H9 (cell line): ENCODE measurements around the gene STXBP1. TPM values are rescaled to one million over a fixed set of nuclear protein-coding genes. Genes with fewer than 3 reads are reported as not detected.

Experiments used
- DNase-seq: peaks from one replicate; pipeline ENCODE4 v3.0.0-alpha.2; 2017
- H2AFZ ChIP-seq: one replicate; pipeline ENCODE4 v1.6.1; 2013; ENCODE audit warnings: mild to moderate bottlenecking, low read length, control low read depth, moderate library complexity
- H2AK5ac ChIP-seq: 2 replicates; pipeline ENCODE4 v1.6.1; 2013; ENCODE audit warnings: low read length, control low read depth, mixed read lengths; ENCODE audit not compliant: insufficient read length
- H2BK120ac ChIP-seq: one replicate; pipeline ENCODE4 v1.6.1; 2013; ENCODE audit warnings: low read depth, mild to moderate bottlenecking, low read length, control low read depth, inconsistent platforms; ENCODE audit not compliant: poor library complexity, severe bottlenecking
- H2BK12ac ChIP-seq: 2 replicates; pipeline ENCODE4 v1.6.1; 2013; ENCODE audit warnings: low read length, control low read depth, mixed read lengths, low read depth; ENCODE audit not compliant: insufficient read length
- H2BK15ac ChIP-seq: 2 replicates; pipeline ENCODE4 v1.6.1; 2013; ENCODE audit warnings: low read depth, low read length, control low read depth
- H2BK20ac ChIP-seq: one replicate; pipeline ENCODE4 v1.6.1; 2013; ENCODE audit warnings: low read depth, mild to moderate bottlenecking, low read length, control low read depth, inconsistent platforms; ENCODE audit not compliant: poor library complexity, severe bottlenecking
- H2BK5ac ChIP-seq: 2 replicates; pipeline ENCODE4 v1.6.1; 2013; ENCODE audit warnings: low read length, control low read depth, mixed read lengths; ENCODE audit not compliant: insufficient read length
- H3K14ac ChIP-seq: 2 replicates; pipeline ENCODE4 v1.6.1; 2013; ENCODE audit warnings: low read length, control low read depth; ENCODE audit not compliant: insufficient read depth
- H3K18ac ChIP-seq: 2 replicates; pipeline ENCODE4 v1.6.1; 2013; ENCODE audit warnings: low read depth, mild to moderate bottlenecking, mixed read lengths, low read length, control low read depth; ENCODE audit not compliant: insufficient read length
- H3K23ac ChIP-seq: 2 replicates; pipeline ENCODE4 v1.6.1; 2013; ENCODE audit warnings: low read length, control low read depth, mixed read lengths, low read depth; ENCODE audit not compliant: insufficient read length
- H3K23me2 ChIP-seq: 2 replicates; pipeline ENCODE4 v1.6.1; 2013; ENCODE audit warnings: low read depth, mild to moderate bottlenecking, mixed read lengths, low read length, control low read depth; ENCODE audit not compliant: insufficient read length, poor library complexity, severe bottlenecking
- H3K27ac ChIP-seq: 2 replicates; pipeline ENCODE4 v1.5.1; 2013; ENCODE audit warnings: low read length, control low read depth, mixed read lengths, low read depth; ENCODE audit not compliant: insufficient read length
- H3K27me3 ChIP-seq: 2 replicates; pipeline ENCODE4 v1.6.1; 2013; ENCODE audit warnings: low read length, control low read depth, inconsistent platforms; ENCODE audit not compliant: insufficient read depth
- H3K4ac ChIP-seq: 2 replicates; pipeline ENCODE4 v1.6.1; 2013; ENCODE audit warnings: low read depth, mild to moderate bottlenecking, control low read depth, inconsistent platforms, low read length, moderate library complexity
- H3K4me1 ChIP-seq: 2 replicates; pipeline ENCODE4 v1.6.1; 2013; ENCODE audit warnings: low read length, control low read depth, inconsistent platforms; ENCODE audit not compliant: insufficient read depth
- H3K4me2 ChIP-seq: 2 replicates; pipeline ENCODE4 v1.6.1; 2013; ENCODE audit warnings: low read length, control low read depth, mixed read lengths; ENCODE audit not compliant: insufficient read length, insufficient read depth
- H3K56ac ChIP-seq: 2 replicates; pipeline ENCODE4 v1.6.1; 2013; ENCODE audit warnings: low read depth, mild to moderate bottlenecking, mixed read lengths, low read length, control low read depth; ENCODE audit not compliant: insufficient read length
- H3K79me1 ChIP-seq: 2 replicates; pipeline ENCODE4 v1.6.1; 2013; ENCODE audit warnings: low read depth, mild to moderate bottlenecking, moderate library complexity, low read length, control low read depth, inconsistent platforms; ENCODE audit not compliant: insufficient read depth, poor library complexity, severe bottlenecking
- H3K79me2 ChIP-seq: 2 replicates; pipeline ENCODE4 v1.6.1; 2013; ENCODE audit warnings: low read length, control low read depth, inconsistent platforms; ENCODE audit not compliant: insufficient read depth
- H3K9ac ChIP-seq: 2 replicates; pipeline ENCODE4 v1.6.1; 2013; ENCODE audit warnings: low read length, control low read depth, mixed read lengths; ENCODE audit not compliant: insufficient read length; ENCODE audit errors: extremely low read depth
- H3K9me3 ChIP-seq: one replicate; pipeline ENCODE4 v1.6.1; 2013; ENCODE audit warnings: low read depth, low read length, inconsistent platforms; ENCODE audit not compliant: control insufficient read depth
- H3T11ph ChIP-seq: one replicate; pipeline ENCODE4 v1.6.1; 2013; ENCODE audit warnings: mild to moderate bottlenecking, low read length, control low read depth, inconsistent platforms
- H4K20me1 ChIP-seq: one replicate; pipeline ENCODE4 v1.6.1; 2013; ENCODE audit not compliant: control insufficient read depth, insufficient read length, insufficient read depth
- H4K5ac ChIP-seq: 2 replicates; pipeline ENCODE4 v1.6.1; 2013; ENCODE audit warnings: low read depth, mild to moderate bottlenecking, mixed read lengths, low read length, control low read depth; ENCODE audit not compliant: insufficient read length
- H4K8ac ChIP-seq: replicated peaks from 2 replicates; pipeline ENCODE4 v1.6.1; 2013; ENCODE audit warnings: low read length, control low read depth, mixed read lengths, low read depth; ENCODE audit not compliant: insufficient read length
- H4K91ac ChIP-seq: 2 replicates; pipeline ENCODE4 v1.6.1; 2013; ENCODE audit warnings: low read depth, mild to moderate bottlenecking, moderate library complexity, mixed read lengths, low read length, control low read depth; ENCODE audit not compliant: insufficient read length
- H3K27ac Mint-ChIP-seq, 3 experiments: 2 replicates in 2 of 3; 3 replicates in 1 of 3; pipeline ENCODE4 v1.8.0; 2020 to 2021; ENCODE audit warnings: mixed read lengths in 3 of 3, mild to moderate bottlenecking in 1 of 3, moderate library complexity in 1 of 3
- H3K27me3 Mint-ChIP-seq: 2 replicates; pipeline ENCODE4 v1.8.0; 2021; ENCODE audit warnings: low read depth, mild to moderate bottlenecking, moderate library complexity, mixed read lengths
- H3K36me3 Mint-ChIP-seq, 3 experiments: 2 replicates in 2 of 3; 3 replicates in 1 of 3; pipeline ENCODE4 v1.8.0; 2020 to 2021; ENCODE audit warnings: low read depth in 3 of 3, mixed read lengths in 3 of 3; ENCODE audit not compliant: insufficient read depth in 1 of 3
- H3K4me1 Mint-ChIP-seq, 2 experiments: 2 replicates each; pipeline ENCODE4 v1.8.0; 2020; ENCODE audit warnings: mixed read lengths in 2 of 2
- H3K4me3 Mint-ChIP-seq, 2 experiments: 2 replicates in 1 of 2; 3 replicates in 1 of 2; pipeline ENCODE4 v1.8.0; 2020 to 2021; ENCODE audit warnings: mild to moderate bottlenecking in 2 of 2, mixed read lengths in 2 of 2, moderate library complexity in 1 of 2
- H3K9me3 Mint-ChIP-seq, 2 experiments: 2 replicates in 1 of 2; 3 replicates in 1 of 2; pipeline ENCODE4 v1.8.0; 2020; ENCODE audit warnings: mild to moderate bottlenecking in 2 of 2, mixed read lengths in 2 of 2, moderate library complexity in 1 of 2
- CTCF ChIP-seq: fragments of 200-600 bp; sonication (generic); conservative IDR thresholded peaks from 3 replicates; pipeline ENCODE4 v1.8.0; 2021; ENCODE audit warnings: antibody characterized with exemption, mild to moderate bottlenecking
- WGBS: extraction: QIAGEN DNeasy Blood & Tissue Kit; methylation state at CpG from one replicate; pipeline ENCODE4 v1.1.7; 2013; ENCODE audit warnings: missing lambda C conversion rate, low lambda C conversion rate, mixed read lengths; ENCODE audit not compliant: insufficient read length; ENCODE audit errors: extremely low coverage; 5-methylcytosine and 5-hydroxymethylcytosine counted together
- total RNA-seq: library from RNA; stranded (reverse); gene quantifications from 2 replicates; pipeline ENCODE4 v1.2.1, GENCODE V29; 2021

The STXBP1 gene
- total RNA-seq, 1 experiment from 2014 or later, result 22.3 TPM

GRCh38 chr9:127586096-127586495 lies 26.0 kb upstream of the STXBP1 start:
- H2BK20ac ChIP-seq, result no peak overlapping the region
- no peak overlapping the region for H2AFZ ChIP-seq
- H4K91ac ChIP-seq, result no peak overlapping the region
- no peak overlapping the region for H3T11ph ChIP-seq
- H3K27ac Mint-ChIP-seq, result no peak overlapping the region; a peak in 1 of 7 replicates
- H4K8ac ChIP-seq, result no peak overlapping the region
- H2BK5ac ChIP-seq, result no peak overlapping the region
- no peak overlapping the region for H2BK12ac ChIP-seq
- H3K23me2 ChIP-seq, result no peaks in the 10 kb centered on the region
- no peak overlapping the region for H2BK120ac ChIP-seq
- H3K4me1 ChIP-seq, result peaks cover 2% of the 10 kb centered on the region; the same call in 1 of the 2 replicates
- no peak overlapping the region for H3K9ac ChIP-seq
- H3K4me3 Mint-ChIP-seq, result no peak overlapping the region
- WGBS, result no CpG with 5 or more reads among the region's 14 CpGs
- no peaks in the 10 kb centered on the region for H3K9me3 Mint-ChIP-seq
- no peak overlapping the region for H2BK15ac ChIP-seq
- H3K18ac ChIP-seq, result no peak overlapping the region
- H3K79me2 ChIP-seq, result no peaks in the 10 kb centered on the region
- no peak overlapping the region for H3K4me2 ChIP-seq
- H3K4ac ChIP-seq, result no peak overlapping the region
- H3K14ac ChIP-seq, result no peak overlapping the region
- no peaks in the 10 kb centered on the region for H3K36me3 Mint-ChIP-seq
- no peak for TF ChIP-seq CTCF
- DNase-seq, result no peak
- peaks cover 9 to 12% of the 10 kb centered on the region in 2 experiments for H3K4me1 Mint-ChIP-seq
- no peak overlapping the region for H3K27ac ChIP-seq
- H2AK5ac ChIP-seq, result no peak overlapping the region
- H4K20me1 ChIP-seq, result no peaks in the 10 kb centered on the region
- no peak overlapping the region for H4K5ac ChIP-seq
- no peaks in the 10 kb centered on the region for H3K79me1 ChIP-seq
- H3K27me3 ChIP-seq, result no peaks in the 10 kb centered on the region
- H3K23ac ChIP-seq, result no peak overlapping the region
- peaks cover 3% of the 10 kb centered on the region; the same call in 1 of the 2 replicates for H3K27me3 Mint-ChIP-seq
- no peaks in the 10 kb centered on the region for H3K9me3 ChIP-seq
- H3K56ac ChIP-seq, result no peak overlapping the region
